ENCODE data around the gene NEURL1B. TPM values are rescaled to one million over a fixed set of nuclear protein-coding genes. Genes with fewer than 3 reads are reported as not detected.
A peak's percentile ranks its signal among the peaks of the same experiment; 100 is the strongest.
"Not testable (repeated sequence)": the region's sequence is repeated elsewhere in the genome, so short reads cannot be mapped to it uniquely, and the experiment has no call there.

The NEURL1B gene
- total RNA-seq, 3 donors from 2014 or later, result 0.03 to 0.13 (median 0.05) TPM

DNA sequence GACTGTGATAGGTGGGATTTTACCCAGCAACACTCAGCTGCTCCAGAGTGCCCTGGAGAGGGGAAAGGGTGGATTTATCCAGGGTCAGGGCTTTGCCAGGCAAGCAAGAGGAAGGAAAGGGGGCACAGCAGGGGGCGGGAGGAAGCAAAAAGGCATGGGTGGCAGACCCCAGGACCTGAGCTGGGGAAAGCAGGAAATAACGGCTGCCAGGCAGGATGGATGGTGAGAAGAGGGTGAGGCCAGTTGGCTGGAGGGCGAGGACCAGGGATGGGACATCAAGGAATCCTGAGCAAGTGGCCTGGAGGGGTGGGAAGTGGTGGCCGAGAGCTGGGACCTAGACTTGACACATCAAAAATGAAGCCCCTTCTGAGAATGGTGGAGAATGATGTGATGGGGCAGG is 65.7 kb downstream of the NEURL1B start:
- DNase-seq (no peak), ATAC-seq (no peak)
- Mint-ChIP-seq H3K9me3 (no peaks in the 10 kb centered on the region), H3K36me3 (ENCODE audit: insufficient read depth) (no peaks in the 10 kb centered on the region), H3K4me1 (ENCODE audit: low read depth) (no peaks in the 10 kb centered on the region), H3K27me3 (ENCODE audit: low read depth) (peaks cover 38% of the 10 kb centered on the region), H3K4me3 (no peak overlapping the region)

DNA sequence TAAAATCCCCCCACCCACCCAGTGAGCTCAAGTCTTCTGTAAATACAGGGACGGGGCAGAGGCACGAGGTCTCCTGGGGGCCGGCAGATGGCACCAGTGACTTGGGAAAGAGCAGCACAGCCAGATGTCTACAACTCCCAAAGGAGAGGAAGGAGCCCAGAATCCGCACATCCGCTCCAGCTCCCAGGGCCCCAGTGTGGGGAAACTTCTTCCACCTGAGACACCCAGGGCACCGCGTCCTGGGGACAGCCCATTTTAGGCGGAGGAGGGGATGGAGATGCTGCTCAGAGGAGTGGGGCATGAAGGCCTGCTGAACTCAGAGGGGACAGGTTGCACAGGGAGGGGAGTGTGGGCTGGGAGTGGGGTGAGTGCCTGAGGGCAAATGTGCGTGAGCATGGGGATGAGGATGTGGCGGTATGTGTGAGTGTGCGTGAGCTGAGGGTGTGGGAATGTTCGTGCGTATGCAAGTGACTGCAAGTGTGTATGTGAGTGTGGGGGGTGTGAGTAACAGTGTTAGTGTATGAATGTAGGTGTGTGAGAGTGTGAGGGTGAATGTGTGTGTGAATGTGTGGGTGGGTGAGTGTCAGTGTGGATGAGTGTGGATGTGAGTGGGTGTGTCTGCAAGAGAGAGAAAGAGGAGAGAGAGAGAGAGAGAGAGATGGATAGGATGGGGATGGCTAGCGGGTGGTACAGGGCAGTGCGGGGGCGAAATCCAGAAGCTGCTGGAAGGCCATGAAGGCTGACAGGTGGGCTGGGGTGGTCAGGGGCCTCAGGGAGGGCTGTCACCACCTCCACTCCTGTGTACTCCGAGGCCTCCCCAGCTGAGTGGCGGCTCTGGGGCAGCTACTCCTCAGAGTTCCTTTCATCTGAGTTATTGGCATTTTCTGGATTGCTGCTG is 66.5 kb downstream of the NEURL1B start:
- DNase-seq, result no peak
- ATAC-seq, result peak in 1 of 2 donors; percentile 32
- no peak overlapping the region for H3K4me3 Mint-ChIP-seq
- no peaks in the 10 kb centered on the region for H3K36me3 Mint-ChIP-seq (ENCODE audit: insufficient read depth)
- no peaks in the 10 kb centered on the region for H3K4me1 Mint-ChIP-seq (ENCODE audit: low read depth)
- H3K9me3 Mint-ChIP-seq, result no peaks in the 10 kb centered on the region
- peaks cover 40% of the 10 kb centered on the region for H3K27me3 Mint-ChIP-seq (ENCODE audit: low read depth)

DNA sequence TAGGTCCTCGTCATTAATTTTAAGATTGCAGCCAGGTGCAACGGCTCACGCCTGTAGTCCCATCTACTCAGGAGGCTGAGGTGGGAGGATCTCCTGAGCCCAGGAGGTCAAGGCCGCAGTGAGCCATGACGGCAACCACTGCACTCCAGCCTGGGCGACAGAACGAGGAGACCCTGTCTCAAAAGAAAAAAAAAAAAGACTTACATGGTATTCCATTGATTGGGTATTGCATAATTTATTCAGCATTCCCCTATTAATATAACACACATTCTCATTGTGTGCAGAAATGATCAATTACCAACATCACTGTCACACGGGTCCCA is 67.1 kb downstream of the NEURL1B start:
- Mint-ChIP-seq H3K4me1 (ENCODE audit: low read depth) (no peaks in the 10 kb centered on the region), H3K9me3 (no peaks in the 10 kb centered on the region), H3K27me3 (ENCODE audit: low read depth) (peaks cover 39% of the 10 kb centered on the region), H3K36me3 (ENCODE audit: insufficient read depth) (no peaks in the 10 kb centered on the region), H3K4me3 (no peak overlapping the region)
- DNase-seq (no peak), ATAC-seq (no peak)

DNA sequence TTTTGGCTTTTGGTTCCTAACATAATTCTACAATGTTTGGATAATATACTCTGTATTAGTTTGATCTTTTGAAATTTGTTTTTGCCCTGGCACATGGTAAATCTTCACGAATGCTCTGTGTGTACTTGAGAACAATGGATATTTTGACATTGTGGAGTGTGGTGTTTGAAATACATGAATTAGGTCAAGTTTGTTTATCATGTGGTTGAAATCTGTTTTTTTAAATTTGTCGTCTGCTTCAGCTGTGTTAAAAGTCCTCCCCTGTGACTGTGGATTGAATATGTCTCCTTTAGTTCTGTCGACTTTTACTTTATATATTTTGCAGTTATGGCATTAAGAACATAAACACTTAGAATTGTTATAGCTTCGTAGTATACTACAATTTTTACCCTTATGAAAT is 69.6 kb downstream of the NEURL1B start:
- ATAC-seq, result no peak
- Mint-ChIP-seq H3K27me3 (ENCODE audit: low read depth) (peaks cover 31% of the 10 kb centered on the region), H3K36me3 (ENCODE audit: insufficient read depth) (no peaks in the 10 kb centered on the region), H3K4me1 (ENCODE audit: low read depth) (no peaks in the 10 kb centered on the region), H3K4me3 (no peak overlapping the region), H3K9me3 (no peaks in the 10 kb centered on the region)
- DNase-seq, result no peak

GRCh38 chr5:172711321-172711861 is 70.3 kb downstream of the NEURL1B start:
- H3K4me3 Mint-ChIP-seq; ATAC-seq; H3K36me3 Mint-ChIP-seq (ENCODE audit: insufficient read depth); H3K9me3 Mint-ChIP-seq; H3K4me1 Mint-ChIP-seq (ENCODE audit: low read depth); DNase-seq: not testable (repeated sequence)
- peaks cover 27% of the 10 kb centered on the region for H3K27me3 Mint-ChIP-seq (ENCODE audit: low read depth)

DNA sequence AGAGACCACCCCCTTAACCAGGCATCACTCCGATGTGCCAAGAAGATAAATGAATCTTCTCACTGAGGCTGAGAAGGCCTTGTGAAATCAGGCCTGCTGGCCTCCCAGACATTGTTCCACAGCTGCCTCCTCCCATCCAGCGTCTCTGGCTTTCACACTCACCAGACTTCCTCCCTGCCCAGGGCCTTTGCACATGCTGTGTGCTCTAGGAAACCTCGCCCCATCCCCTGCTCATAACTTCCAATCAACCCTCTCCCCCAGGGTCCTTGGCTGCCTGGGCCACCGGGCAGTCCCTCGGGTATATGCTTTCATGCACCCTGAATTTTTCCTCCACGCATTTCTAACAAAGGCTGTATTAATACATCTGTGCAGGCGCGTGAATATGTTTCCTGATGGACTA is 71.5 kb downstream of the NEURL1B start:
- no peaks in the 10 kb centered on the region for H3K4me1 Mint-ChIP-seq (ENCODE audit: low read depth)
- no peak overlapping the region for H3K4me3 Mint-ChIP-seq
- peaks cover 21% of the 10 kb centered on the region for H3K27me3 Mint-ChIP-seq (ENCODE audit: low read depth)
- DNase-seq (no peak), ATAC-seq (no peak)
- no peaks in the 10 kb centered on the region for H3K9me3 Mint-ChIP-seq
- H3K36me3 Mint-ChIP-seq (ENCODE audit: insufficient read depth), result no peaks in the 10 kb centered on the region

- Mint-ChIP-seq H3K36me3 (ENCODE audit: insufficient read depth) (no peaks in the 10 kb centered on the region), H3K27me3 (ENCODE audit: low read depth) (peaks cover 21% of the 10 kb centered on the region), H3K4me3 (no peak overlapping the region), H3K9me3 (no peaks in the 10 kb centered on the region), H3K4me1 (ENCODE audit: low read depth) (no peaks in the 10 kb centered on the region)
- ATAC-seq, result peak; percentile 55 to 60
- DNase-seq, result peak; percentile 77
These were observed 72.2 kb downstream of the NEURL1B start for GRCh38 chr5:172713113-172713808.

GRCh38 chr5:172713809-172714490 is 72.9 kb downstream of the NEURL1B start:
- Mint-ChIP-seq H3K4me1 (ENCODE audit: low read depth) (no peaks in the 10 kb centered on the region), H3K27me3 (ENCODE audit: low read depth) (peaks cover 19% of the 10 kb centered on the region), H3K4me3 (no peak overlapping the region), H3K9me3 (no peaks in the 10 kb centered on the region), H3K36me3 (ENCODE audit: insufficient read depth) (no peaks in the 10 kb centered on the region)
- no peak for DNase-seq
- no peak for ATAC-seq

DNA sequence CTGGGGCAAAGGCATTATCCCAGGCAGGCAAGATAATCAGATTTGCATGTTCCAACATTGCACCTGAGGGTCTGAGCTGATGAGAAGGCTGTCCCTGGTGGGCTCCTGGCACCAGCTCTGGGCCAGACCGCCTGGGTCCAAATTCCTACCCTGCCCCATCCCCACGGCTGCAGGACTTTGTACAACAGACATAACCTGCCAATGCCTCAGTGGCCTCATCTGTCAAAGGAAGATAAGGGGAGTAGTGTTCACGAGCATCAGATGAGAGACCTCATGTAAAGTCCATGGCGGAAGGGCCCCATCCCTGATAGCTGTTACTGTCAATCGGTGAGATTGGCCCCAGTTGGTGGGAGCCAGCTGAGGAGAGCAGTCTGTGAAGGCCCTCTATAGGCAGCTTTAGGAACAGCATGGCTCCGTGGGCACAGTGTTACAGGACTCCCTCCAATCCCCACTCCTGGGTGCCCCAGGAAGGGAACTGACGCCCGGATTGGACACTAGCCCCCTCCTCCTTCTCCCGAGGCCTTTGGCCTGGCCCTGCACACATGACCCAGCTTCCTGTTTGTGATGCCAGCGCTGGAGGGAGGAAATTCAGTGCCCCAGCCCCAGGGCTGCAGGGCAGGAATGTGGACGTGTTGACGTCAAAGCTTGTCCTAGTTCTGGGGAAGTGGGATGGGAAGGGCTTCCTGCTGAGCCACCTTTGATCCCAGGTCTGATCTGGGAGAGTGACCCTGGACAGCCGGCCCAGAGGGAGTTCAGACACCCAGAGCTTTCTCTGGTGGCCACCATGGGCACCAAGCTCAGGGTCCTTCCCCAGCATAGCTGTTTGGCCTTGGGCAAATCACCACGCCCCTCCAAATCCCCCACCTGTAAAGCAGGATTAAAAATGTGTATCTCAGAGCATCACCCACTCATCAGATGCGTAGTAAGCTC is 73.7 kb downstream of the NEURL1B start:
- no peaks in the 10 kb centered on the region for H3K4me1 Mint-ChIP-seq (ENCODE audit: low read depth)
- DNase-seq (peak; percentile 65), ATAC-seq (peak; percentile 73 to 75)
- no peaks in the 10 kb centered on the region for H3K36me3 Mint-ChIP-seq (ENCODE audit: insufficient read depth)
- H3K27me3 Mint-ChIP-seq (ENCODE audit: low read depth), result peaks cover 18% of the 10 kb centered on the region
- H3K9me3 Mint-ChIP-seq, result no peaks in the 10 kb centered on the region
- no peak overlapping the region for H3K4me3 Mint-ChIP-seq

- ATAC-seq (no peak), DNase-seq (no peak)
- H3K4me1 Mint-ChIP-seq (ENCODE audit: low read depth), result no peaks in the 10 kb centered on the region
- no peaks in the 10 kb centered on the region for H3K36me3 Mint-ChIP-seq (ENCODE audit: insufficient read depth)
- no peak overlapping the region for H3K4me3 Mint-ChIP-seq
- peaks cover 18% of the 10 kb centered on the region for H3K27me3 Mint-ChIP-seq (ENCODE audit: low read depth)
- H3K9me3 Mint-ChIP-seq, result no peaks in the 10 kb centered on the region
These were observed 74.3 kb downstream of the NEURL1B start for GRCh38 chr5:172715421-172715780.

DNA sequence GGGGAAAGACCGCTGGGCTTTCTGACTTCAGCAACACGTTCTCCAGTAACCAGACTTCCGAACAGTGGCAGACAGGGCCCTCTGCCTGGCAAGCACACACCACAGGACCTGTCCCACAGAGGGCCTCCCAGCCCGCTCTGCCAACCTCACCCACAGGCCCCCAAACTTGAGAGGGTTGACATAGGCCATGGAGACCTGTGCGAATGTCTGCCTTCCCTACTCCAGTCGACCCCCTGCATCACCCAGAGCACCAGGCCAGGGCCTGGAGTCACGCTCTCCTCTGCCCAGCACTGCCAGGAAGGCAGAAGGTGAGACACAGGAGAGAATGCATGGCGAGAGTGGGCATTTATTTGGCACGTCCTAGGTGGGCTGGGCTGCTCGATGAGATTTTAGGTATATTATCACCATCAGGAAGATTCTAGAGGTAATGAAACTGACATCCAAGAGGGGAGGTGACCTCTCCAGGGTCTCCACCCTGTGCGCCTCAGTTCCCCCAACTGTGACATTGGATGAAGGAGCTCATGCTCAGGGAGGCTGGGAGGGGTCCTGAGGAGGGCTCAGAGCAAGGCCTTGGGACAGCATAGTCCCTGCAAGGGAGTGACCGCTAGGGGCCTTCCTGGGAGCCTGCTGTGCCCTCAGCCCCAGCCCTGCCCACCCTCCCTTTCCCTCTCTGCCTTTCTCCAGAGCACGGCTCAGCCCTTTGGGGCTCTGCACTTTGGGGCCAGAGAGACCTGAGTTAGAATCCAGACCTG is 75.0 kb downstream of the NEURL1B start:
- peaks cover 15% of the 10 kb centered on the region for H3K27me3 Mint-ChIP-seq (ENCODE audit: low read depth)
- no peaks in the 10 kb centered on the region for H3K9me3 Mint-ChIP-seq
- ATAC-seq, result no peak
- no peak overlapping the region for H3K4me3 Mint-ChIP-seq
- no peak for DNase-seq
- H3K4me1 Mint-ChIP-seq (ENCODE audit: low read depth), result no peaks in the 10 kb centered on the region
- no peaks in the 10 kb centered on the region for H3K36me3 Mint-ChIP-seq (ENCODE audit: insufficient read depth)

DNA sequence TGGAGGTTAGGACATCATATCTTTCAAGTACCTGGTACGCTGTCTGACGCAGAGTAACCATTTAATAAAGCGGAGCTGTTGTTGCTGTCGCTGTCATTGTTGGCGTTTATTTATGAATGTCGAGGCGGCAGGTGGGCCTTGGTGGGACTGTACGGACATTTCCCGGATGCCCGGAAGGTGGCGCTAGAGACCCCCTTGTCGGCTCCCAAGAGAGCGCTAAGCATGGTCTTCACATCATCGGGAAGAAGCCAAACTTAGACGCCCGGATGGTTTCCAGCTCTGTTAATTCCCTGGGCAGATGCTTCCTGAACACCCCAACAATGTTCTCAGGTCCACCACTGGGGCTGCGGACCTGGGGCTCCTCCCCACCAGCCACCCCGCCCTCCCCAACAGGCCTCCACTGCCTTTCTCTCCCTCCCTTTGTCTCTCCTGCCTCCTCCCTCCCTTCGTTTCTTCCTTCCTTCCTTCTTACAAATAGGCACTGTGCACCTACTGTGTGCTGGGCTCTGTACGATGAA is 75.8 kb downstream of the NEURL1B start:
- no peaks in the 10 kb centered on the region for H3K9me3 Mint-ChIP-seq
- H3K36me3 Mint-ChIP-seq (ENCODE audit: insufficient read depth), result no peaks in the 10 kb centered on the region
- ATAC-seq (peak; percentile 74 to 81), DNase-seq (peak; percentile 87)
- H3K4me1 Mint-ChIP-seq (ENCODE audit: low read depth), result peaks cover 6% of the 10 kb centered on the region
- H3K4me3 Mint-ChIP-seq, result no peak overlapping the region
- peaks cover 11% of the 10 kb centered on the region for H3K27me3 Mint-ChIP-seq (ENCODE audit: low read depth)

Measured in activated T-cell treated with anti-CD3 and anti-CD28 coated beads, Interleukin-2, amount 50 U/mL, for 4 hours (primary cell).